MV-4-11 (cell line): ENCODE results near the gene ABLIM2.
A peak's percentile ranks its signal among the peaks of the same experiment; 100 is the strongest.

Experiments
- DNase-seq: peaks from one replicate; lab custom pipeline; 2025; lab: John Stamatoyannopoulos, UW

Gene ABLIM2

GRCh38 chr4:8119877-8120276 lies 38.7 kb downstream of the ABLIM2 start:
- DNase-seq, result no peak

- DNase-seq, result no peak
These were observed 40.1 kb downstream of the ABLIM2 start for GRCh38 chr4:8118531-8118930.

GRCh38 chr4:8118035-8118434 lies 40.6 kb downstream of the ABLIM2 start:
- DNase-seq, result no peak

- peak; percentile 3 for DNase-seq
These were observed 41.3 kb downstream of the ABLIM2 start for GRCh38 chr4:8117278-8117682.

GRCh38 chr4:8115916-8116315 lies 42.7 kb downstream of the ABLIM2 start:
- peak; percentile 36 for DNase-seq

GRCh38 chr4:8115203-8115520 lies 43.5 kb downstream of the ABLIM2 start:
- DNase-seq, result no peak

- no peak for DNase-seq
These were observed 44.0 kb downstream of the ABLIM2 start for GRCh38 chr4:8114456-8115202.

GRCh38 chr4:8113611-8114377 lies 44.8 kb downstream of the ABLIM2 start:
- DNase-seq, result no peak

- no peak for DNase-seq
These were observed 45.9 kb downstream of the ABLIM2 start for GRCh38 chr4:8112672-8113071.

- no peak for DNase-seq
These were observed 46.5 kb downstream of the ABLIM2 start for GRCh38 chr4:8112036-8112576.

GRCh38 chr4:8110071-8110986 lies 48.3 kb downstream of the ABLIM2 start:
- no peak for DNase-seq

- DNase-seq, result no peak
These were observed 49.1 kb downstream of the ABLIM2 start for GRCh38 chr4:8109406-8110065.

GRCh38 chr4:8108991-8109390 lies 49.6 kb downstream of the ABLIM2 start:
- no peak for DNase-seq

- DNase-seq, result no peak
These were observed 50.4 kb downstream of the ABLIM2 start for GRCh38 chr4:8108261-8108660.

GRCh38 chr4:8107146-8107657 lies 51.4 kb downstream of the ABLIM2 start:
- no peak for DNase-seq

GRCh38 chr4:8106451-8107025 lies 52.1 kb downstream of the ABLIM2 start:
- DNase-seq, result no peak

GRCh38 chr4:8105306-8106100 lies 53.1 kb downstream of the ABLIM2 start:
- no peak for DNase-seq

- DNase-seq, result no peak
These were observed 53.9 kb downstream of the ABLIM2 start for GRCh38 chr4:8104491-8105305.
